ENCODE results near the gene STAC2. TPM values are rescaled to one million over a fixed set of nuclear protein-coding genes. Genes with fewer than 3 reads are reported as not detected.
A peak's percentile ranks its signal among the peaks of the same experiment; 100 is the strongest.

STAC2 gene
- polyA plus RNA-seq, 2 of the 4 experiments (the other 2 are of a cell fraction): 0.03 to 0.26 TPM

- Histone ChIP-seq H3K4me2 (peak overlapping the region; percentile 99), H3K9me3 (no peaks in the 10 kb centered on the region), H3K4me1 (peaks cover 35% of the 10 kb centered on the region), H3K4me3 (no peak overlapping the region), H3K27ac (peak overlapping the region in 1 of 2 experiments; percentile 96; a peak in 3 of 6 replicates)
- TF ChIP-seq PBX3 (IDR thresholded peaks at IDR 0.05): no peak
- no peak for TF ChIP-seq ZSCAN20 (CRISPR knock-in tag; IDR thresholded peaks at IDR 0.05)
- TF ChIP-seq RARB (CRISPR knock-in tag; IDR thresholded peaks at IDR 0.05): no peak
- no peak for TF ChIP-seq ATOH8 (CRISPR knock-in tag; IDR thresholded peaks at IDR 0.05; ENCODE audit: low read depth)
- 89% methylated on average over 8 of the region's 8 CpGs for WGBS (ENCODE audit: missing lambda C conversion rate)
- FAIRE-seq (no peak), ATAC-seq (no peak), DNase-seq (ENCODE audit: low read depth in 1 of 2, low spot score in 1 of 2) (no peak)
- ChIA-PET POLR2A (interaction anchor here (0.9 to 2.6 kb wide), 2 partner anchors 8 to 31 kb away, joined by 3 to 6 read pairs; no protein-coding TSS in a partner anchor), CTCF (interaction anchor here (0.9 to 31.5 kb wide), 10 partner anchors 9 to 213 kb away, joined by 3 to 1140 read pairs (median 8); partner anchors contain the start of gene ARL5C)
These were observed 30.1 kb downstream of the STAC2 start for GRCh38 chr17:39195568-39196160.

GRCh38 chr17:39194985-39195524 lies 30.7 kb downstream of the STAC2 start:
- WGBS (ENCODE audit: missing lambda C conversion rate): 83% methylated on average over 10 of the region's 10 CpGs
- Histone ChIP-seq H3K4me2 (peak overlapping the region; percentile 4; the same call in 2 of the 3 replicates), H3K9me3 (no peaks in the 10 kb centered on the region), H3K4me1 (peaks cover 35% of the 10 kb centered on the region), H3K27ac (peak overlapping the region in 1 of 2 experiments; percentile 96; a peak in 2 of 6 replicates), H3K4me3 (no peak overlapping the region)
- TF ChIP-seq CTCF (IDR thresholded peaks at IDR 0.05) (no peak), MYC (IDR thresholded peaks at IDR 0.05; ENCODE audit: borderline replicate concordance, low read length) (no peak), CHD4 (IDR thresholded peaks at IDR 0.05; ENCODE audit: borderline replicate concordance) (no peak), POLR2AphosphoS2 (conservative IDR thresholded peaks at IDR 0.05; ENCODE audit: low read length) (no peak), SMC3 (IDR thresholded peaks at IDR 0.05) (no peak)
- ChIA-PET CTCF (interaction anchor here (0.9 to 31.5 kb wide), 10 partner anchors 8 to 212 kb away, joined by 3 to 1140 read pairs (median 8); partner anchors contain the start of gene ARL5C), POLR2A (interaction anchor here (0.9 to 2.6 kb wide), 2 partner anchors 9 to 30 kb away, joined by 3 to 6 read pairs; no protein-coding TSS in a partner anchor)
- FAIRE-seq: no peak
- DNase-seq (ENCODE audit: low read depth in 1 of 2, low spot score in 1 of 2): no peak
- ATAC-seq: no peak

GRCh38 chr17:39194089-39194984 lies 31.4 kb downstream of the STAC2 start:
- ATAC-seq: peak; percentile 44 to 63
- ChIA-PET CTCF (interaction anchor here (0.9 to 31.5 kb wide), 10 partner anchors 8 to 211 kb away, joined by 3 to 1140 read pairs (median 10); partner anchors contain the start of gene ARL5C), POLR2A (no interaction called here)
- DNase-seq (ENCODE audit: low read depth in 1 of 2, low spot score in 1 of 2): peak; percentile 73 to 84
- no peak for FAIRE-seq
- peak overlapping the region; percentile 4; the same call in 1 of the 3 replicates for H3K4me2 ChIP-seq
- H3K4me3 ChIP-seq: no peak overlapping the region
- whole genome bisulfite sequencing (ENCODE audit: missing lambda C conversion rate): 65% methylated on average over 20 of the region's 20 CpGs
- no peaks in the 10 kb centered on the region for H3K9me3 ChIP-seq
- peaks cover 35% of the 10 kb centered on the region for H3K4me1 ChIP-seq
- peak overlapping the region in 1 of 2 experiments; percentile 96; a peak in 1 of 6 replicates for H3K27ac ChIP-seq
- TF ChIP-seq RARB (CRISPR knock-in tag; IDR thresholded peaks at IDR 0.05) (no peak), RAD21 (conservative IDR thresholded peaks at IDR 0.05 in 1 of 2, IDR thresholded peaks at IDR 0.05 in 1 of 2) (peak in 1 of 2 experiments; percentile 36; a peak in 1 of 5 replicates), CTCF (IDR thresholded peaks at IDR 0.05) (peak; percentile 33; the same call in 2 of the 3 replicates), GATA3 (IDR thresholded peaks at IDR 0.05; ENCODE audit: borderline replicate concordance) (no peak), MAX (IDR thresholded peaks at IDR 0.05) (no peak), HOXA7 (CRISPR knock-in tag; IDR thresholded peaks at IDR 0.05) (no peak), EHMT2 (IDR thresholded peaks at IDR 0.05; ENCODE audit: low read depth) (no peak), RCOR1 (IDR thresholded peaks at IDR 0.05; ENCODE audit: low read depth, low read length) (no peak), POLR2A (IDR thresholded peaks at IDR 0.05; ENCODE audit: low read length) (no peak), BCL3 (IDR thresholded peaks at IDR 0.05) (no peak), USF2 (IDR thresholded peaks at IDR 0.05) (no peak), ZSCAN20 (CRISPR knock-in tag; IDR thresholded peaks at IDR 0.05) (no peak), MAZ (IDR thresholded peaks at IDR 0.05; ENCODE audit: borderline replicate concordance, low read depth, low read length) (no peak), BHLHE40 (IDR thresholded peaks at IDR 0.05; ENCODE audit: low read depth, low read length) (no peak)

Measured in A549 (cell line).